NCI-H748 (cell line): ENCODE results near the gene APBB2.
"Not testable (repeated sequence)": the region's sequence is repeated elsewhere in the genome, so short reads cannot be mapped to it uniquely, and the experiment has no call there.

Experiments
- DNase-seq: peaks from one replicate; lab custom pipeline; 2025; ENCODE audit not compliant: unreplicated experiment; lab: John Stamatoyannopoulos, UW

APBB2 gene

GRCh38 chr4:40916880-40917279 lies 297.5 kb downstream of the APBB2 start:
- DNase-seq: peak; percentile 19

- no peak for DNase-seq
These were observed 298.2 kb downstream of the APBB2 start for GRCh38 chr4:40916218-40916555.

GRCh38 chr4:40915318-40916217 lies 298.8 kb downstream of the APBB2 start:
- no peak for DNase-seq

GRCh38 chr4:40912460-40913184 lies 301.7 kb downstream of the APBB2 start:
- no peak for DNase-seq

- DNase-seq: no peak
These were observed 303.6 kb downstream of the APBB2 start for GRCh38 chr4:40910706-40911105.

GRCh38 chr4:40909363-40909876 lies 304.9 kb downstream of the APBB2 start:
- DNase-seq: peak; percentile 45

GRCh38 chr4:40908702-40909362 lies 305.5 kb downstream of the APBB2 start:
- DNase-seq: peak; percentile 75

- DNase-seq: no peak
These were observed 306.0 kb downstream of the APBB2 start for GRCh38 chr4:40908297-40908696.

GRCh38 chr4:40905414-40905813 lies 308.9 kb downstream of the APBB2 start:
- no peak for DNase-seq

- not testable (repeated sequence) for DNase-seq
These were observed 313.8 kb downstream of the APBB2 start for GRCh38 chr4:40900531-40900930.

GRCh38 chr4:40897557-40898203 lies 316.7 kb downstream of the APBB2 start:
- DNase-seq: peak; percentile 82

GRCh38 chr4:40890764-40891163 lies 323.6 kb downstream of the APBB2 start:
- no peak for DNase-seq

- DNase-seq: no peak
These were observed 324.1 kb downstream of the APBB2 start for GRCh38 chr4:40890199-40890598.

GRCh38 chr4:40888933-40889332 lies 325.4 kb downstream of the APBB2 start:
- DNase-seq: no peak

GRCh38 chr4:40887764-40888131 lies 326.6 kb downstream of the APBB2 start:
- no peak for DNase-seq

- no peak for DNase-seq
These were observed 327.2 kb downstream of the APBB2 start for GRCh38 chr4:40886931-40887763.

- DNase-seq: no peak
These were observed 332.5 kb downstream of the APBB2 start for GRCh38 chr4:40881851-40882250.

- DNase-seq: no peak
These were observed 333.2 kb downstream of the APBB2 start for GRCh38 chr4:40881096-40881495.

GRCh38 chr4:40878548-40879055 lies 335.7 kb downstream of the APBB2 start:
- DNase-seq: no peak

- no peak for DNase-seq
These were observed 337.3 kb downstream of the APBB2 start for GRCh38 chr4:40877081-40877480.
